NCI-H1930 (cell line): Measurements from ENCODE around the gene SHKBP1.
A peak's percentile ranks its signal among the peaks of the same experiment; 100 is the strongest.
"Not testable (repeated sequence)": the region's sequence is repeated elsewhere in the genome, so short reads cannot be mapped to it uniquely, and the experiment has no call there.

ENCODE experiments used
- DNase-seq, 2 experiments: peaks; one replicate each; lab custom pipeline; 2025; lab: John Stamatoyannopoulos, UW

The SHKBP1 gene, protein sequence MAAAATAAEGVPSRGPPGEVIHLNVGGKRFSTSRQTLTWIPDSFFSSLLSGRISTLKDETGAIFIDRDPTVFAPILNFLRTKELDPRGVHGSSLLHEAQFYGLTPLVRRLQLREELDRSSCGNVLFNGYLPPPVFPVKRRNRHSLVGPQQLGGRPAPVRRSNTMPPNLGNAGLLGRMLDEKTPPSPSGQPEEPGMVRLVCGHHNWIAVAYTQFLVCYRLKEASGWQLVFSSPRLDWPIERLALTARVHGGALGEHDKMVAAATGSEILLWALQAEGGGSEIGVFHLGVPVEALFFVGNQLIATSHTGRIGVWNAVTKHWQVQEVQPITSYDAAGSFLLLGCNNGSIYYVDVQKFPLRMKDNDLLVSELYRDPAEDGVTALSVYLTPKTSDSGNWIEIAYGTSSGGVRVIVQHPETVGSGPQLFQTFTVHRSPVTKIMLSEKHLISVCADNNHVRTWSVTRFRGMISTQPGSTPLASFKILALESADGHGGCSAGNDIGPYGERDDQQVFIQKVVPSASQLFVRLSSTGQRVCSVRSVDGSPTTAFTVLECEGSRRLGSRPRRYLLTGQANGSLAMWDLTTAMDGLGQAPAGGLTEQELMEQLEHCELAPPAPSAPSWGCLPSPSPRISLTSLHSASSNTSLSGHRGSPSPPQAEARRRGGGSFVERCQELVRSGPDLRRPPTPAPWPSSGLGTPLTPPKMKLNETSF

DNA sequence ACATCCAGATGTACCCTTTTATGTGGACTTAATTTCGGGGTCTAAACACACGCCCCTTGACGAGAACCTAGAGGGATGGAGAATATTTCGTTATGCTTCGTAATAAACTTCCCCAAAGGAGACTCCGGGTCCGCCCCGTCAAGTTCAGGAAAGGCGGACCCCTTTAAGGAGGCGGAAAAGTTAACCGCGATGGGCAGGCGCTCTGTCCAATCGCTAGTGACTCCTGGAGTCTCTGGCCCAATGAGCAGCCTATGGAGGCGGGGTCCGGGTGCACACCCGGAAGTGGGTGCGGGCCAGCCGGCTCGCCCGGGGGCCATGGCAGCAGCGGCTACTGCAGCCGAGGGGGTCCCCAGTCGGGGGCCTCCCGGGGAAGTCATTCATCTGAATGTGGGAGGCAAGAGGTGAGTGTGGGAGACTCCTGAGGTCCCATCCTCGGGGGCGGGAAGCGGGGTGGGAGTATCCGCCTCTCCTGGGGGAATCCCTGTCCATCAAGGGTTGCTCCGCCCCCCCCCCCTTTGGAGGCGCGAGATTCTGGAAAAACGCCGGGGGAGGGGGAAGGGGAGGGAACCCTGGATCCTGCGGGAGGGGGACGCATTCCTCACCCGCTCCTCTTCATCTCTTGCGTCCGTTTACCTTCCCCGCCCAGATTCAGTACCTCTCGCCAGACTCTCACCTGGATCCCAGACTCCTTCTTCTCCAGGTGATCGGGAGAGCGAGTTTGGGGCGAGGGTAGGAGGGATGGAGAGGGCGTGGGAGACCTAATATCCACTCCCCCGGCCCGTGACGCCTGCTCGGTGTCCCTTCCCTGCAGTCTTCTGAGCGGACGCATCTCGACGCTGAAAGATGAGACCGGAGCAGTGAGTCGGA lies at the start of gene SHKBP1:
Gene SHKBP1, plus strand, starts transcription at position 289 of the 867 bp plus-strand sequence. Its CDS starts 27 bp downstream, at position 316.
- peak; percentile 95 to 96 for DNase-seq

DNA sequence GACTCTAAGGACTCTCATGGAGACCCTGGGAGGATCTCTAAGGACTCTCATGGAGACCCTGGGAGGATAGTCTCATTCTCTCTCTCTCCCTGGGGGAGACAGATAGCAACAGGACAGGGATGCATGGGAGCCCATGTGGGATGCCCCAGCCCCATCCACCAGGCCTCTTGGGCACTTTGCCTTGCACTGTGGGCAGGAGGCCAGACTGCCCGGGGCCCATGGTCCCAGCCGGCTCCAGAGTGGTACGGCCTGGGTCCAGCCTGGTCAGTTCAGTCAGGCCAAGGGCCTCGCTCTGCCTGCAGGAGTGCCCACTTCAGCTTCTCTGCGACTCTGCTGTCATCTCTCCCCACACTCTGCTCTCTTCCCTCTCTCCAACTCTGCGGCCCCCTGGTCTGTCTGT lies 48.6 kb upstream of the SHKBP1 start:
- DNase-seq: no peak

DNA sequence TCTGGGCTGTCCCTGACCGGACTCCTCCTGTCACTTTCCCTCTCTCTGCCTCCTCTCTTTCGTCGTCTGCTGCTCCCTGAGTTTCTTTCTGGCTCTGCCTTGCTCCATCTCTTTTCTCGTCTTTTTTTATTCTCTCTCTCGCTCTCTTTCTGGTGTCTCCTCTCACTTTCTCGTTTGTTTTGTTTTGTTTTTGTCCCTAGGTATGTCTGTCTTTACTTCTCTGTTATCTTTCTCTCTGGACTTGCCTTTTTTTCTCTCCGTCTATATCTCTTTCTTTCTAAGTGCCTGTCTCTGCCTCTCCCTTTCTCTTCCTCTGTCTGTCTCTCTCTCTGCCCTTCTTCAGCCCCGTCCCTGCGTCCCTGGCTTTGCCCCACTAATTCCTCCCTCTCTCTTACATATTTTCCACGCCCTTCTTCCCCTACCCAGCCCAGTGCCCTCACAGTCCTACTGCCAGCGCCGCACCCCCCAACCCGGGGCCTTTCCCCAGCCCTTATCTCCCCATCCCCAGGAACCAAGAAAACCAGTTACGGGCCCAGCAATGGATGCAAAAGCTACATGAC lies 48.1 kb upstream of the SHKBP1 start:
- DNase-seq: no peak

DNA sequence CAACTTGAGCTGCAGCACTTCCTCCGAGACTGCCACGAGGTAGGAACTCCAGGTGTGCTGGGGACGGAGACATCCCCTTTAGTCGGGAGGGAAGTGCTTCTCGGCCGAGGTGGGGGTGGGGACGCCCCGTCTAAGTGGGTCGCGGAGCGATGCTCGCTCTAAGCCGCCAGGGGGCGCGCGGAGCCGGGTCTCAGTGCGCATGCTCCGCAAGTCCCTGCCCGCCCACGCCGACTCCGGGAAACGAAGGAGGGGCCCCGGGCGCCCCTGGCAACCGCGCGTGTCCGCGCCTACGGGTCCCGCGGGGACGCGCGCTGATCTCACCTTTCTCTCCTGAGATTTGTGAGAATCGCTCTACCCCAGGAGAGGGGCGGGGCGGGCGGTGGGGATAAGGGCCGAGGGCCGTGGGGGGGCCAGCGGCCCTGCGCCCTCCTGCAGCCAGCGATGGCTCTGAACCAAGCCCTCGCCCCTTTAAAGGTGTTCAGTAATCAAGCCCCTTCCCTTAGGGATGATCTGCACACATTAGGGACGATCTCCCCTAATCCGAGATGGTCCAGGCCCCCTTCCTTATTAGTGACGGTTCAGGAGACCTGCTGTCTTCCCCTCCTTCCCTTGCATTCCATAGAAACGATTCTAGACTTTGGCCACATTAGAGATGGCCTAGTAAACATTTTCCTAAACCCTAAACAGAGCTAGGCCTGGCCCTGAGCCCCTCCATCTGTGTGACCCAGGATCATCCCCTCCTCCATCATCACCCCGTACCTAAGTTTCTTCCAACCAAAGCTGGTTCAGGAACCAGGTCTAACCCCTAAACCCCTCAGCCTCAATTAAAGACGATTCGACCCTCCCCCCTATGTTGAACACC lies 47.3 kb upstream of the SHKBP1 start:
- peak; percentile 93 to 98 for DNase-seq

GRCh38 chr19:40530091-40530901 lies 46.4 kb upstream of the SHKBP1 start:
- DNase-seq: peak; percentile 30 to 86

GRCh38 chr19:40533508-40533907 lies 43.2 kb upstream of the SHKBP1 start:
- DNase-seq: no peak

DNA sequence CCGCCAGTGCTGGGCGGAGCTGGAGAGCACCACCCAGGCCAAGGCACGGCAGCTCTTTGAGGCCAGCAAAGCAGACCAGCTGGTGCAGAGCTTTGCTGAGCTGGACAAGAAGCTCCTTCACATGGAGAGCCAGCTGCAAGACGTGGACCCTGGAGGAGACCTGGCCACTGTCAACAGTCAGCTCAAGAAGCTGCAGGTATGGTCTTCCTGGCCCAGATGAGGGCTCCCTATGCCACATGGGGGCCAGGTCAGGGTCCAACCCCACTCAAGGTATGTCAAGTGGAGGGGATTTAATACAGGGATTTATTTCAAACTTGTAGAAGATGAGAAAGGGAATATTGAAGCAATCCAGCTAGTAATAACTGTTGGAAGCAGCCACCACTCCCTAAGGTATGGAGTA lies 42.5 kb upstream of the SHKBP1 start:
- DNase-seq: no peak

GRCh38 chr19:40539070-40539469 lies 37.6 kb upstream of the SHKBP1 start:
- no peak for DNase-seq

DNA sequence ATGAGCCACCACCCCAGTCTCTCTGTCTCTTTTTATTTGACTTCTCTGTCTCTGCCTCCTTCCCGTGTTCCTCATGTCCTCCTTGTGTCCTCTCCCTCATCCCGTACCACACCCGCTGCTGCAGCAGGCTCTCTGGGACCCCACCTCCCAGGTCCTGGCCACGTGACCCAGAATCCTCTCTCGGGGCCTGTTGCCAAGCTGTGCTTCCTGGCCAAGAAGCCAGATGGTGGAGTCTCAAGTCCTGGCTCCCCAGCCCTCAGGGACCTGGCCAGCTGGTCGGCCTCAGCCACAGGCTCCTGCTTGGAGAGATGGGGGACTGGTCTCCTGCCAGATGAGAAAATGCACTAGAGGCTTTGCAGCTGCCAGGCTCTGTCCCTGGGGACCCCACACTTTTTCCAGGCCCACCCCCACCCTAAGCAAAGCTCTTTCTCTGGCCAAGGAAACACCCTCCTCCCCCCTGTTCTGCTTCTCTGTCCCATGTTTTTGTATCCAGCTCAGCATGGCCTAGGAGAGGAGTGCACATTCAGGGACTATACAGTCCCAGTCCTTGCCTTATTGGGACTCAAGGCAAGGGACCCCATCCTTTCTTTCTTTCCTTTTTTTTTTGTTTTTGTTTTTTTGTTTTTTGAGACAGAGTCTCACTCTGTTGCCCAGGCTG lies 34.3 kb upstream of the SHKBP1 start:
- no peak for DNase-seq

DNA sequence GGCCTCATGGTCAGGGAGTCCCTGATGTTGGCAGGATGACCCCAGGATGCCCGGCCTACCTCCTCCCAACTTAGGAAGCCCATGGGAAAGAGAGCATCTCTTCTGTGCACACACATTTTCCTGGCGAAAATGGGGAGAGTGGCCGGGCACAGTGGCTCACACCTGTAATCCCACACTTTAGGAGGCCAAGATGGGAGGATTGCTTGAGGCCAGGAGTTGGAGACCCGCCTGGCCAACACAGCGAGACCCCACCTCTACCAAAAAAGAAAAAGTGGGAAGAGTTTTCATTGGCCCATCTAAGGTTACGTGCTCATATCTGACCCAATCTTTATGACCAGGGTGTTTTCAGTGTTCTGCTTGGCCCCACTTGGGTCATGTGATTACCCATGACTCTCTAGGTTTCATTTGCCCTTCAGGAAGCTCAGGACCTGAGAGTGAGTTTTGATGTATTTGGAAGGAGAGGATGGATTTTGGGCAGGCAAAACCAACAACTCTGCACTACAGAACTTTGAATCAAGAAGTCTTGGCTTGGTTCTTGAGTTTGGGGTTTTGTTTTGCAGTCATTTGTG lies 33.6 kb upstream of the SHKBP1 start:
- no peak for DNase-seq

- DNase-seq: not testable (repeated sequence)
These were observed 30.4 kb upstream of the SHKBP1 start for GRCh38 chr19:40546153-40546841.

DNA sequence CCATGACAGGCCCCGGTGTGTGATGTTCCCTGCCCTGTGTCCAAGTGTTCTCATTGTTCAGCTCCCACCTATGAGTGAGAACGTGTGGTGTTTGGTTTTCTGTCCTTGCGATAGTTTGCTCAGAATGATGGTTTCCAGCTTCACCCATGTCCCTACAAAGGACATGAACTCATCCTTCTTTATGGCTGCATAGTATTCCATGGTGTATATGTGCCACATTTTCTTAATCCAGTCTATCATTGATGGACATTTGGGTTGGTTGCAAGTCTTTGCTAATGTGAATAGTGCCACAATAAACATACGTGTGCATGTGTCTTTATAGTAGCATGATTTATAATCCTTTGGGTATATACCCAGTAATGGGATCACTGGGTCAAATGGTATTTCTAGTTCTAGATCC lies 29.5 kb upstream of the SHKBP1 start:
- DNase-seq: not testable (repeated sequence)

DNA sequence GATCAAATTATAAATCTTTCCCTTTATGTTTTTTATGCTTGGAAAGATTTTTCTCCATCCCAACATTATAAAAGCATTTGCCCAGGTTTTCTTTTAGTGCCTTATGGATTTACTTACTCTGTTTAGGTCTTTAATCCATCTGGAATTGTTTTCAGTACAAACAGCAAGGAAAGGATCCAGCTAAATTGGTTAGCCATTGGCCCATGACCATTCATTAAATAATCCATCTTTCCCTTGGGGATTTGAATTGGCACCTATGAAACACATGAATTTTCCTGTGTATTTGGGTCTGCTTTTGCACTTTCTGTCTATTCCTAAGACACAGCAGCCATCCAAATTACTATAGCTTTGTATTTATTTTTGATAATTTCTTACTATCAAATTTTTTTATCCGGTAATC lies 28.8 kb upstream of the SHKBP1 start:
- no peak for DNase-seq

DNA sequence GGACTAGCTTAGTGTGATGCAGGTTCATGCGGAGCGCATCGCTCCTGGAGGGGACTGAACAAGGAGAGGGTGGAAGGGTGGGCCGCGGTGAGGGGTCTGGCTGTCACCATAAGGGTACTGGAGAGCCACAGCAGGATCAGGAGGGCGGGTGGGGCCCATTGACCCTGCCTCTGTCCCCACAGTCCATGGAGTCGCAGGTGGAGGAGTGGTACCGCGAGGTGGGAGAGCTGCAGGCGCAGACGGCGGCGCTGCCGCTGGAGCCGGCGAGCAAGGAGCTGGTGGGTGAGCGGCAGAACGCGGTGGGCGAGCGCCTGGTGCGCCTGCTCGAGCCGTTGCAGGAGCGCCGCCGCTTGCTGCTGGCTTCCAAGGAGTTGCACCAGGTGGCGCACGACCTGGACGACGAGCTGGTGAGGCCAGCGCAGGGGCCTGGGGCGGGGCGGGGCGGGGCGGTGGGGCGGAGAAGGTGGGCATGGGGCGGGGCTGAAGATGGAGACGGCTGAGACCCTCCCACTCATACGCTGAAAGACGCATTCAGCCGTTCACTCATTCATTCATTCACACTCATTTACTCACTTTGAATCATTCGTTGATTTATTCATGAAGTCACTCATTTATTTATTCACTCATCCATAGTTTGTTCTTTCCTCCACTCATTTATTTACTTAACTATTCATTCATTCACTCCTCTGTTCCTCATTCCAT lies 27.5 kb upstream of the SHKBP1 start:
- peak; percentile 89 to 92 for DNase-seq

DNA sequence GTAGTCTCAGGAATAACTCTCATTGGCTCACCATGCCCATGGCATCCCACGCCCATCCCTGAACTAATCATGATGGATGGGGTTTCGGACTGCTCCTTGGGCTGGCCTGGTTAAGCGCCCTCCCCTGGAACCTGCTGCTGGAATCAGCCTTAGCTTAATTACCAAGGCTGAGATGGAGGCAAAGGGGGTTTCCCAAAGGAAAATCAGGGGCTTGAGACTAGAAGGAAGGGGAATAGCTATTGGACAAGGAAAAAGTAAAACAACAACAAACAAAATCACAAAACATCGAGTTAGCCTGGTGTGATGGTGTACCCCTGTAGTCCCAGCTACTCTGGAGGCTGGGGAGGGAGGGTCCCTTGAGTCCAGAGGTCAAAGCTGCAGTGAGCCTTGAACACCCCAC lies 25.7 kb upstream of the SHKBP1 start:
- no peak for DNase-seq

- DNase-seq: no peak
These were observed 23.8 kb upstream of the SHKBP1 start for GRCh38 chr19:40552848-40553247.

- DNase-seq: no peak
These were observed 22.5 kb upstream of the SHKBP1 start for GRCh38 chr19:40553885-40554857.
